ENCODE results near the gene GPX4. TPM values are rescaled to one million over a fixed set of nuclear protein-coding genes. Genes with fewer than 3 reads are reported as not detected.

The GPX4 gene
- total and polyA plus RNA-seq, 2 donors (not counting 1 experiment from before 2014, with no cell fraction given) = 213 to 317 TPM

GRCh38 chr19:1125601-1126467 lies 22.0 kb downstream of the GPX4 start:
- no peaks in the 10 kb centered on the region for H3K9me3 Mint-ChIP-seq (ENCODE audit: insufficient read depth)
- peaks cover 12% of the 10 kb centered on the region for H3K4me1 Mint-ChIP-seq
- Histone ChIP-seq H3K4me1 (ENCODE audit: control insufficient read depth in 2 of 2, insufficient read depth in 2 of 2, low read length in 2 of 2) (peaks cover 8 to 14% of the 10 kb centered on the region in 2 donors), H3K4me2 (replicated peaks; ENCODE audit: low read depth, low read length, poor library complexity, severe bottlenecking) (no peak overlapping the region), H3K9me3 (ENCODE audit: control extremely low read depth in 1 of 3, control insufficient read depth in 2 of 3, insufficient read depth in 1 of 3, low read length in 2 of 3) (no peaks in the 10 kb centered on the region), H3K4me3 (ENCODE audit: control extremely low read depth in 1 of 5, extremely low read depth in 1 of 5, insufficient read depth in 1 of 5, low read depth in 2 of 5, low read length in 4 of 5) (no peak overlapping the region), H3K36me3 (replicated peaks in 1 of 2; ENCODE audit: control extremely low read depth in 1 of 2, control insufficient read depth in 1 of 2, extremely low read depth in 1 of 2, insufficient read depth in 2 of 2, low read length in 1 of 2) (peaks cover 1 to 62% of the 10 kb centered on the region in 2 experiments), H3K79me2 (ENCODE audit: control insufficient read depth, insufficient read depth, low read length) (peaks cover 83% of the 10 kb centered on the region), H2AFZ (ENCODE audit: insufficient read depth, low read depth, low read length, poor library complexity, severe bottlenecking) (no peak overlapping the region), H3K27me3 (replicated peaks in 1 of 4; ENCODE audit: control extremely low read depth in 1 of 4, control insufficient read depth in 3 of 4, insufficient read depth in 4 of 4, low read length in 3 of 4) (no peaks in the 10 kb centered on the region), H4K20me1 (ENCODE audit: control insufficient read depth, insufficient read depth, low read length, poor library complexity, severe bottlenecking) (peaks cover 85% of the 10 kb centered on the region), H3K9ac (ENCODE audit: low read length) (no peak overlapping the region), H3K27ac (ENCODE audit: low read length in 2 of 2) (no peak overlapping the region)
- TF ChIP-seq CTCF (IDR thresholded peaks at IDR 0.05) (no peak), EZH2 (IDR thresholded peaks at IDR 0.05; ENCODE audit: borderline replicate concordance, insufficient read depth, low read depth, low read length, poor library complexity, severe bottlenecking) (no peak)
- intact Hi-C loops (cut with micrococcal nuclease) = no loop called here
- 94% methylated on average over 19 of the region's 33 CpGs for WGBS (ENCODE audit: insufficient coverage)
- H3K27ac Mint-ChIP-seq = no peak overlapping the region
- CTCF ChIA-PET = no interaction called here
- POLR2A ChIA-PET = interaction anchor here (0.7 kb wide), 1 partner anchor 24 kb away, joined by 4 read pairs; no protein-coding TSS in a partner anchor
- DNase-seq (no peak), ATAC-seq (ENCODE audit: low read depth) (no peak)
- H3K27me3 Mint-ChIP-seq = no peaks in the 10 kb centered on the region
- no peak overlapping the region for H3K4me3 Mint-ChIP-seq
